Loucy (cell line): Measurements from ENCODE around the gene ALX3.

Source experiments
- H2AFZ ChIP-seq: fragments of 200-600 bp; sonication (generic); 2 replicates; pipeline ENCODE4 v1.6.0; 2016; ENCODE audit warnings: antibody characterized with exemption, mild to moderate bottlenecking, low read length, moderate library complexity
- H3F3A ChIP-seq: fragments of 200-600 bp; 2 replicates; pipeline ENCODE4 v1.6.0; 2016; ENCODE audit warnings: antibody characterized with exemption, low read depth, mild to moderate bottlenecking
- H3K27me3 ChIP-seq: fragments of 200-600 bp; sonication (generic); 2 replicates; pipeline ENCODE4 v1.6.1; 2014; ENCODE audit warnings: low read length, mild to moderate bottlenecking; ENCODE audit not compliant: insufficient read depth, poor library complexity, severe bottlenecking
- H3K36me3 ChIP-seq: fragments of 200-600 bp; sonication (generic); 2 replicates; pipeline ENCODE4 v1.6.1; 2016; ENCODE audit warnings: low read length; ENCODE audit not compliant: insufficient read depth
- H3K4me1 ChIP-seq: fragments of 200-600 bp; sonication (generic); 2 replicates; pipeline ENCODE4 v1.5.1; 2014; ENCODE audit warnings: low read length, mild to moderate bottlenecking; ENCODE audit not compliant: insufficient read depth, poor library complexity, severe bottlenecking
- H3K4me2 ChIP-seq: fragments of 200-600 bp; sonication (generic); 2 replicates; pipeline ENCODE4 v1.6.0; 2014; ENCODE audit warnings: antibody characterized with exemption, low read length, low read depth, mild to moderate bottlenecking; ENCODE audit not compliant: poor library complexity, severe bottlenecking
- H3K4me3 ChIP-seq: fragments of 200-600 bp; sonication (generic); 2 replicates; pipeline ENCODE4 v1.5.1; 2014; ENCODE audit warnings: low read length, mild to moderate bottlenecking, mixed read lengths; ENCODE audit not compliant: poor library complexity, severe bottlenecking
- H3K79me2 ChIP-seq: fragments of 200-600 bp; sonication (generic); 2 replicates; pipeline ENCODE4 v1.6.1; 2014; ENCODE audit warnings: low read length; ENCODE audit not compliant: insufficient read depth
- H3K9ac ChIP-seq: fragments of 200-600 bp; sonication (generic); 2 replicates; pipeline ENCODE4 v1.6.0; 2014; ENCODE audit warnings: mild to moderate bottlenecking, low read depth, low read length, moderate library complexity; ENCODE audit not compliant: poor library complexity, severe bottlenecking
- H3K9me2 ChIP-seq: fragments of 200-600 bp; sonication (generic); replicated peaks from 2 replicates; pipeline ENCODE4 v1.6.1; 2016; ENCODE audit warnings: low read depth, low read length, mixed read lengths
- H3K9me3 ChIP-seq: fragments of 200-600 bp; sonication (generic); 2 replicates; pipeline ENCODE4 v1.6.1; 2014; ENCODE audit warnings: mild to moderate bottlenecking, antibody characterized with exemption, low read length, low read depth; ENCODE audit not compliant: insufficient read depth
- H4K20me1 ChIP-seq: fragments of 200-600 bp; sonication (generic); 2 replicates; pipeline ENCODE4 v1.6.0; 2014; ENCODE audit warnings: antibody characterized with exemption, low read length, mild to moderate bottlenecking; ENCODE audit not compliant: insufficient read depth, poor library complexity, severe bottlenecking
- CTCF ChIP-seq: fragments of 200-600 bp; sonication (generic); conservative IDR thresholded peaks from 2 replicates; pipeline ENCODE4 v1.5.1; 2014; ENCODE audit warnings: mild to moderate bottlenecking, antibody characterized with exemption, low read length
- EZH2phosphoT487 ChIP-seq: fragments of 200-600 bp; IDR thresholded peaks from 2 replicates; pipeline ENCODE4 v1.6.1; 2018; ENCODE audit warnings: antibody characterized with exemption, mild to moderate bottlenecking, moderate library complexity, borderline replicate concordance

ALX3 gene

DNA sequence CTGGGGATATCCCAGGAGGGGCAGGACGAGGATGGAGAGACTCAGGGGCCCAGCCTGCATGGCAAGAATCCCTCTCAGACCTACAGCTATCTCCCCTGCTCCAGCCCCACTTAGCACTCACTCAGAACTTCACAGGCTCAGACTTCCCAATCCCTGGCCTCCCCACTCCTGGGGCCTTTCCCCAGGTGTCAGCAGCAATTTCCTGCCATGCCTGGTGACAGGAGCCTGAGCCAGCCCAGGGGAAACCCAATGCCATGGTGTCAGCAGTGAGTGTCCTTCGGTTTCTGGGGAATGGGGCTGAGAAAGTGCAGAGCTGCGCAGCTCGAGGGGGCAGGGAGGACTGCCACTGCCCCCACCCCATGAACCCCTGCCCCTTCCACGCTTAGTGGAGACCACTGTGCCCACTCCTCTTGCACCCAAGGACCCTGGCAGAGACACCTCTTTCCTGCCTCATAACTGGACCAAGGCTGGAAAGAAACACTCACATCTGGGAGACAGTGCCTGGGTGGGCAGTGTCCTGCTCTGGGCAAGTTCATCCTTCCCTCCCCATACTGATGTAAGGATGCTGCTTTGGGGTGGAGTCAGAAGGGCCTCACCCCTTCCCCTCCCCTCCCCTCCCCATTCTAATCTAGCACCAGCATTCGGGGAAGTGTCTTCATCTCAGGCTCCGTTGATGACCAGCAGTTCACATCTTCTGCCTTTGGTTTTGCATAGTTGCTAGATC is 24.6 kb upstream of the ALX3 start:
- no peaks in the 10 kb centered on the region for H3K36me3 ChIP-seq
- no peak overlapping the region for H3K9ac ChIP-seq
- H3K9me2 ChIP-seq, result no peaks in the 10 kb centered on the region
- no peaks in the 10 kb centered on the region for H3K4me1 ChIP-seq
- H4K20me1 ChIP-seq, result no peaks in the 10 kb centered on the region
- no peaks in the 10 kb centered on the region for H3F3A ChIP-seq
- H2AFZ ChIP-seq, result no peak overlapping the region
- H3K4me3 ChIP-seq, result no peak overlapping the region
- no peak for TF ChIP-seq EZH2phosphoT487
- no peak for TF ChIP-seq CTCF
- H3K79me2 ChIP-seq, result no peaks in the 10 kb centered on the region
- H3K27me3 ChIP-seq, result no peaks in the 10 kb centered on the region
- no peak overlapping the region for H3K4me2 ChIP-seq
- H3K9me3 ChIP-seq, result no peaks in the 10 kb centered on the region

GRCh38 chr1:110092991-110093390 is 22.5 kb upstream of the ALX3 start:
- H3F3A ChIP-seq, result no peaks in the 10 kb centered on the region
- no peaks in the 10 kb centered on the region for H3K79me2 ChIP-seq
- H3K9ac ChIP-seq, result no peak overlapping the region
- H3K4me3 ChIP-seq, result no peak overlapping the region
- H2AFZ ChIP-seq, result no peak overlapping the region
- H4K20me1 ChIP-seq, result no peaks in the 10 kb centered on the region
- no peaks in the 10 kb centered on the region for H3K4me1 ChIP-seq
- TF ChIP-seq EZH2phosphoT487 (no peak), CTCF (no peak)
- no peaks in the 10 kb centered on the region for H3K27me3 ChIP-seq
- no peaks in the 10 kb centered on the region for H3K9me2 ChIP-seq
- no peaks in the 10 kb centered on the region for H3K36me3 ChIP-seq
- H3K9me3 ChIP-seq, result no peaks in the 10 kb centered on the region
- H3K4me2 ChIP-seq, result no peak overlapping the region

DNA sequence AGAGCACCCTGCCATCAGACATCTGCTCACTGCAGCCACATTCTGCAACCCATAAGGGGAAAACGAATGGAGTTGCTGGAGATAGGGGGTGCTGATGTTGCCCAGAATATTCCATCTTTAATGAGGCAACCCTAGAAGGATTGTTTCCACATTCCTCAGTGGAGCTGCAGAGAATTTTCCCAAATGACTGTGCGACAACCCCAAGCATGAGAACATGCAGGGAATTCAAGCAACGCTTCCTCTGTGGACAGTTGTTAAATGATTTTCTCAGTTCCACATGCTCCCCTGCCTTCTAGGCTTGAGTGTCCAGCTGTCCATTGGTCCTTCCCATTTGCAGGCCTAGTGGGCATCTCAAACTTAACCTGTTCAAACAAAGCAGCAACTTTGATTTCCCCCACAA is 21.3 kb upstream of the ALX3 start:
- Histone ChIP-seq H3K27me3 (no peaks in the 10 kb centered on the region), H4K20me1 (no peaks in the 10 kb centered on the region), H3K79me2 (no peaks in the 10 kb centered on the region), H3K36me3 (no peaks in the 10 kb centered on the region), H3K4me1 (no peaks in the 10 kb centered on the region), H3K9ac (no peak overlapping the region), H3K9me2 (no peaks in the 10 kb centered on the region), H3F3A (no peaks in the 10 kb centered on the region), H2AFZ (no peak overlapping the region), H3K4me2 (no peak overlapping the region), H3K9me3 (no peaks in the 10 kb centered on the region), H3K4me3 (no peak overlapping the region)
- TF ChIP-seq CTCF (no peak), EZH2phosphoT487 (no peak)
